OCI-LY1 (cell line): ENCODE measurements around the gene PPP1R14C.

Experiments used
- H2AFZ ChIP-seq: fragments of 200-600 bp; sonication (generic), shearing (Covaris generic); 2 replicates; pipeline ENCODE4 v1.6.0; 2014; ENCODE audit warnings: antibody characterized with exemption, mild to moderate bottlenecking, low read length
- H3F3A ChIP-seq: fragments of 200-600 bp; sonication (generic), shearing (Covaris generic); 2 replicates; pipeline ENCODE4 v1.6.0; 2014; ENCODE audit warnings: mild to moderate bottlenecking, antibody characterized with exemption, low read length, moderate library complexity; ENCODE audit not compliant: insufficient read depth
- H3K27ac ChIP-seq: fragments of 200-600 bp; sonication (generic); 2 replicates; pipeline ENCODE4 v1.5.1; 2014; ENCODE audit warnings: low read length, mixed run types, mild to moderate bottlenecking, low read depth; ENCODE audit not compliant: poor library complexity, severe bottlenecking
- H3K27me3 ChIP-seq: fragments of 200-600 bp; sonication (generic); 2 replicates; pipeline ENCODE4 v1.6.0; 2014; ENCODE audit warnings: antibody characterized with exemption, mild to moderate bottlenecking, low read length, moderate library complexity; ENCODE audit not compliant: insufficient read depth
- H3K36me3 ChIP-seq: fragments of 200-600 bp; sonication (generic); 2 replicates; pipeline ENCODE4 v1.6.1; 2014; ENCODE audit warnings: mild to moderate bottlenecking, antibody characterized with exemption, low read length, moderate library complexity, mixed read lengths; ENCODE audit not compliant: insufficient read depth
- H3K4me1 ChIP-seq: fragments of 200-600 bp; sonication (generic); 2 replicates; pipeline ENCODE4 v1.5.1; 2014; ENCODE audit warnings: mild to moderate bottlenecking, low read length, moderate library complexity; ENCODE audit not compliant: insufficient read depth, severe bottlenecking
- H3K4me2 ChIP-seq: fragments of 200-600 bp; sonication (generic), shearing (Covaris generic); 2 replicates; pipeline ENCODE4 v1.6.1; 2014; ENCODE audit warnings: low read length
- H3K4me3 ChIP-seq: fragments of 200-600 bp; sonication (generic); 2 replicates; pipeline ENCODE4 v1.5.1; 2014; ENCODE audit warnings: low read length, low read depth, mild to moderate bottlenecking, mixed read lengths; ENCODE audit not compliant: poor library complexity, severe bottlenecking
- H3K79me2 ChIP-seq: fragments of 200-600 bp; shearing (Covaris generic); 2 replicates; pipeline ENCODE4 v1.6.1; 2016; ENCODE audit warnings: mixed run types, low read length, mixed read lengths; ENCODE audit not compliant: insufficient read depth
- H3K9ac ChIP-seq: fragments of 200-600 bp; sonication (generic), shearing (Covaris generic); 2 replicates; pipeline ENCODE4 v1.6.1; 2014; ENCODE audit warnings: mild to moderate bottlenecking, low read length, mixed read lengths
- H3K9me2 ChIP-seq: fragments of 200-600 bp; sonication (generic), shearing (Covaris generic); 2 replicates; pipeline ENCODE4 v1.6.1; 2014; ENCODE audit warnings: low read depth, mild to moderate bottlenecking, low read length, mixed read lengths
- H3K9me3 ChIP-seq: fragments of 200-600 bp; shearing (Covaris generic); 2 replicates; pipeline ENCODE4 v1.6.1; 2014; ENCODE audit warnings: low read length, mixed read lengths
- H4K20me1 ChIP-seq: fragments of 200-600 bp; sonication (generic), shearing (Covaris generic); 2 replicates; pipeline ENCODE4 v1.6.0; 2016; ENCODE audit warnings: mild to moderate bottlenecking, low read length; ENCODE audit not compliant: insufficient read depth
- CTCF ChIP-seq: fragments of 200-600 bp; sonication (generic), shearing (Covaris generic); IDR thresholded peaks from 2 replicates; pipeline ENCODE4 v1.5.1; 2017; ENCODE audit warnings: mild to moderate bottlenecking, antibody characterized with exemption, low read length, moderate library complexity, mixed read lengths
- EZH2 ChIP-seq: fragments of 200-600 bp; sonication (generic), shearing (Covaris generic); IDR thresholded peaks from 2 replicates; pipeline ENCODE4 v1.8.0; 2017; ENCODE audit warnings: borderline replicate concordance, mixed run types, mild to moderate bottlenecking, antibody characterized with exemption, low read length, moderate library complexity, mixed read lengths

Gene PPP1R14C

GRCh38 chr6:150142670-150143515 is at the start of gene PPP1R14C:
PPP1R14C (plus strand) TSS chr6:150143044; CDS start chr6:150143193, 149 bp downstream.
- Histone ChIP-seq H2AFZ (no peak within 1 kb of the TSS), H3K27me3 (peaks cover 6% of the 10 kb centered on the region; the same call in 1 of the 2 replicates)

DNA sequence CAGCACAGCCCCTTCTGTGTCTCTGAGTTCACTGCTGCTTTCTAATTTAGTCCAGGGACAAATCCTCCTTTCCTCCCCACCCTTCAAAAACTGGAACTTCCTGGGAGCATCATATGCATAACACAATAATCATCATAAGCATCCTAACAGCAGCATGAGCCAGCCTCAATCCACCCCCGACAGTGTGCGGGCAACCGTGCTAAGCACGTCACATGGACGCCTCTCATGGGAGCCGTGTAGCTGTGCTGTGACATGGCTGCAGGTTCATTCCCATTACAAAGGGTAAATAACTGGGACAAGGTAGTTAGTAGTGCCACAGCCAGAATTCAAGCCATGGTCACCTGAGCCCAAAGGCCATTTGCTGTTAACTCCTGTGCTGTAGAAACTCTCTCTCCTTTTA is 49.4 kb upstream of the PPP1R14C start:
- no peaks in the 10 kb centered on the region for H3F3A ChIP-seq
- H3K27ac ChIP-seq, result no peak overlapping the region
- H3K9me3 ChIP-seq, result no peaks in the 10 kb centered on the region
- H3K4me1 ChIP-seq, result no peaks in the 10 kb centered on the region
- H4K20me1 ChIP-seq, result no peaks in the 10 kb centered on the region
- no peak overlapping the region for H3K4me2 ChIP-seq
- no peaks in the 10 kb centered on the region for H3K79me2 ChIP-seq
- no peaks in the 10 kb centered on the region for H3K9me2 ChIP-seq
- TF ChIP-seq EZH2, result no peak
- no peak for TF ChIP-seq CTCF
- H3K36me3 ChIP-seq, result no peaks in the 10 kb centered on the region
- no peak overlapping the region for H3K4me3 ChIP-seq
- 0 out of 2 replicates have a peak, but pooled peaks cover 8% of the 10 kb centered on the region for H3K27me3 ChIP-seq
- no peak overlapping the region for H3K9ac ChIP-seq
- H2AFZ ChIP-seq, result no peak overlapping the region

More at GRCh38 chr6:150142670-150143515, at the start of gene PPP1R14C:
- Histone ChIP-seq H3K4me2 (no peak within 1 kb of the TSS; the same call in 1 of the 2 replicates), H3K9me2 (no peaks in the 10 kb centered on the region; the same call in 1 of the 2 replicates), H3K4me3 (no peak within 1 kb of the TSS), H3K79me2 (no peaks in the 10 kb centered on the region), H3K9me3 (no peaks in the 10 kb centered on the region), H3K9ac (no peak within 1 kb of the TSS), H4K20me1 (no peaks in the 10 kb centered on the region), H3F3A (no peaks in the 10 kb centered on the region), H3K27ac (no peak within 1 kb of the TSS), H3K4me1 (no peaks in the 10 kb centered on the region), H3K36me3 (no peaks in the 10 kb centered on the region)
- TF ChIP-seq EZH2 (no peak), CTCF (no peak)

DNA sequence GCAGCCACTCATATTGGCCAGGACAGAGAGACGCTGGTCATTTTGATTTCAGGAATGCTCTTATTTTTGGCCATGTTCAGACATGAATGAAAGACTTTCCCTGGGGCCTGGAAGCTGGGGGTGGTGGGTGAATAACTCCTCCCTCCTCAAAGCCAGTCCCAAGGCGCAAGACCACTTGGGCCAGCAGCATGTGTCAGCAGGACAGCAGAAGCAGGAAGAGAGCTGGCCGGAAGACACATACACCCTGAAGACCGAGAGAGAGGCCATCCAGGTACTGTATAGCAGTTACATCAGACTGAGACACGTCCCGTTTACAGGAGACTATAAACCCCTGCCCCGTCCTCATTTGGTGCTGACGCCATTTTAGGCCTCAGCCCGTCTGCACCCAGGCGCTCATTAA is 44.7 kb upstream of the PPP1R14C start:
- Histone ChIP-seq H3K9ac (no peak overlapping the region), H3K79me2 (no peaks in the 10 kb centered on the region), H3K9me2 (no peaks in the 10 kb centered on the region), H3K9me3 (no peaks in the 10 kb centered on the region), H3K27ac (no peak overlapping the region), H3K4me3 (no peak overlapping the region), H3K4me1 (no peaks in the 10 kb centered on the region), H3F3A (no peaks in the 10 kb centered on the region), H4K20me1 (no peaks in the 10 kb centered on the region), H3K4me2 (no peak overlapping the region), H3K36me3 (no peaks in the 10 kb centered on the region), H2AFZ (no peak overlapping the region), H3K27me3 (0 out of 2 replicates have a peak, but pooled peaks cover 7% of the 10 kb centered on the region)
- TF ChIP-seq EZH2 (no peak), CTCF (no peak)
